ENCODE data around the gene TMIGD1. TPM values are rescaled to one million over a fixed set of nuclear protein-coding genes. Genes with fewer than 3 reads are reported as not detected.

TMIGD1 gene
- total RNA-seq, 2 experiments from 2014 or later: not detected

GRCh38 chr17:30380643-30381339, 46.9 kb upstream of the TMIGD1 start:
- Mint-ChIP-seq H3K9me3 (no peaks in the 10 kb centered on the region), H3K27ac (no peak overlapping the region), H3K36me3 (ENCODE audit: low read depth) (peaks cover 12% of the 10 kb centered on the region), H3K27me3 (no peaks in the 10 kb centered on the region), H3K4me3 (peak overlapping the region; percentile 86), H3K4me1 (ENCODE audit: low read depth) (peaks cover 69% of the 10 kb centered on the region)
- no peak for DNase-seq
- no peaks in the 10 kb centered on the region for H3K9me3 ChIP-seq (ENCODE audit: control insufficient read depth in 1 of 2, insufficient read depth in 1 of 2, low read length in 2 of 2)
- ATAC-seq (ENCODE audit: poor library complexity): no peak
- peak overlapping the region; percentile 78 for H3K4me3 ChIP-seq (ENCODE audit: low read length)
- ChIA-PET POLR2A (interaction anchor here (0.9 to 3.5 kb wide), 2 partner anchors 16 to 17 kb away, joined by 3 to 15 read pairs; no protein-coding TSS in a partner anchor), CTCF (interaction anchor here (1.0 to 2.5 kb wide), 2 partner anchors 40 to 45 kb away, joined by 3 to 12 read pairs; no protein-coding TSS in a partner anchor)
- peaks cover 38% of the 10 kb centered on the region for H3K4me1 ChIP-seq (ENCODE audit: insufficient read depth, low read length)
- intact Hi-C loops (cut with DNase I, micrococcal nuclease): no loop called here
- H3K36me3 ChIP-seq (ENCODE audit: insufficient read depth, low read length): peaks cover 8% of the 10 kb centered on the region
- H3K27me3 ChIP-seq (ENCODE audit: control insufficient read depth in 1 of 2, insufficient read depth in 2 of 2, low read length in 2 of 2): no peaks in the 10 kb centered on the region
- TF ChIP-seq, protein P1, sequence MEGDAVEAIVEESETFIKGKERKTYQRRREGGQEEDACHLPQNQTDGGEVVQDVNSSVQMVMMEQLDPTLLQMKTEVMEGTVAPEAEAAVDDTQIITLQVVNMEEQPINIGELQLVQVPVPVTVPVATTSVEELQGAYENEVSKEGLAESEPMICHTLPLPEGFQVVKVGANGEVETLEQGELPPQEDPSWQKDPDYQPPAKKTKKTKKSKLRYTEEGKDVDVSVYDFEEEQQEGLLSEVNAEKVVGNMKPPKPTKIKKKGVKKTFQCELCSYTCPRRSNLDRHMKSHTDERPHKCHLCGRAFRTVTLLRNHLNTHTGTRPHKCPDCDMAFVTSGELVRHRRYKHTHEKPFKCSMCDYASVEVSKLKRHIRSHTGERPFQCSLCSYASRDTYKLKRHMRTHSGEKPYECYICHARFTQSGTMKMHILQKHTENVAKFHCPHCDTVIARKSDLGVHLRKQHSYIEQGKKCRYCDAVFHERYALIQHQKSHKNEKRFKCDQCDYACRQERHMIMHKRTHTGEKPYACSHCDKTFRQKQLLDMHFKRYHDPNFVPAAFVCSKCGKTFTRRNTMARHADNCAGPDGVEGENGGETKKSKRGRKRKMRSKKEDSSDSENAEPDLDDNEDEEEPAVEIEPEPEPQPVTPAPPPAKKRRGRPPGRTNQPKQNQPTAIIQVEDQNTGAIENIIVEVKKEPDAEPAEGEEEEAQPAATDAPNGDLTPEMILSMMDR (IDR thresholded peaks at IDR 0.05): no peak
- no peak overlapping the region for H3K27ac ChIP-seq (ENCODE audit: low read depth in 1 of 2, low read length in 2 of 2)

DNA sequence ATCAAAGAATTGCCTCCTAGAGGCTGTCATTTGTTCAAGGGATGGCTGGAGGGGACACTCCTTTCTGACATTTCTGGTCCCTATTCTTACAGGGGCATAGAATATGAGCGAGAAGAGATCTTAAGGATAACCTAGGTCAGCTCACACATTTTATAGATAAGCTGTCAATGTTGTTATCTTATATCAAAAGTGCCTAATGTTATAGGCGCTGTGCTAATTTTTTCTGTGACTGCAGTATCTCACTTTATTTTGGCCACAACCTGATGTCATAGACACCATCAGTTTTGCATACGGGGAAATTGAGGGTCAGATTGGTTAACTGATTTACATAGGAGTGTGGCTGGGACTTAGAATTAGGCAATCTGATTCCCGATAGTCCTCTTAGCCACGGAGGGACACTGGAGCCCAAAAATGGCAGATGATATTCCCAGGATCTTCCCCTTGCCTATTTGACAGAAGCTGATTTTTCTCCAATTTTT, 46.1 kb upstream of the TMIGD1 start:
- Histone ChIP-seq H3K4me1 (ENCODE audit: insufficient read depth, low read length) (peaks cover 38% of the 10 kb centered on the region), H3K4me3 (ENCODE audit: low read length) (peak overlapping the region; percentile 78), H3K9me3 (ENCODE audit: control insufficient read depth in 1 of 2, insufficient read depth in 1 of 2, low read length in 2 of 2) (no peaks in the 10 kb centered on the region), H3K27me3 (ENCODE audit: control insufficient read depth in 1 of 2, insufficient read depth in 2 of 2, low read length in 2 of 2) (no peaks in the 10 kb centered on the region), H3K36me3 (ENCODE audit: insufficient read depth, low read length) (no peaks in the 10 kb centered on the region), H3K27ac (ENCODE audit: low read depth in 1 of 2, low read length in 2 of 2) (no peak overlapping the region)
- no peaks in the 10 kb centered on the region for H3K9me3 Mint-ChIP-seq
- no peaks in the 10 kb centered on the region for H3K27me3 Mint-ChIP-seq
- ATAC-seq (ENCODE audit: poor library complexity): no peak
- intact Hi-C loops (cut with DNase I, micrococcal nuclease): loop anchor here (2.0 to 10.0 kb wide), 7 partner anchors 17 to 448 kb away; partner anchors contain the start of genes CRLF3 (in 1 of the 2), GOSR1 (in 1 of the 2), NSRP1 (in 1 of the 2) and SSH2 (in 1 of the 2)
- H3K27ac Mint-ChIP-seq: peak overlapping the region; percentile 48
- DNase-seq: peak in 3 of 14 experiments; percentile 18 to 37 (median 34)
- peaks cover 69% of the 10 kb centered on the region for H3K4me1 Mint-ChIP-seq (ENCODE audit: low read depth)
- H3K36me3 Mint-ChIP-seq (ENCODE audit: low read depth): peaks cover 6% of the 10 kb centered on the region
- ChIA-PET POLR2A (interaction anchor here (0.9 to 3.5 kb wide), 4 partner anchors 11 to 56 kb away, joined by 3 to 15 read pairs (median 4); no protein-coding TSS in a partner anchor), CTCF (interaction anchor here (2.5 kb wide), 1 partner anchor 44 kb away, joined by 12 read pairs; no protein-coding TSS in a partner anchor)
- TF ChIP-seq, protein P1 (IDR thresholded peaks at IDR 0.05): no peak
- H3K4me3 Mint-ChIP-seq: peak overlapping the region; percentile 86

- peaks cover 38% of the 10 kb centered on the region for H3K4me1 ChIP-seq (ENCODE audit: insufficient read depth, low read length)
- H3K36me3 Mint-ChIP-seq (ENCODE audit: low read depth): peaks cover 6% of the 10 kb centered on the region
- ChIA-PET POLR2A (interaction anchor here (0.6 to 3.5 kb wide), 7 partner anchors 8 to 513 kb away, joined by 3 to 15 read pairs (median 4); partner anchors contain the start of gene SSH2), CTCF (interaction anchor here (2.5 kb wide), 1 partner anchor 43 kb away, joined by 12 read pairs; no protein-coding TSS in a partner anchor)
- H3K27ac ChIP-seq (ENCODE audit: low read depth in 1 of 2, low read length in 2 of 2): peak overlapping the region in 1 of 2 donors; percentile 82
- DNase-seq: peak in 10 of 14 experiments; percentile 5 to 51 (median 26)
- ATAC-seq (ENCODE audit: poor library complexity): no peak
- H3K4me3 Mint-ChIP-seq: peak overlapping the region; percentile 86
- H3K9me3 Mint-ChIP-seq: no peaks in the 10 kb centered on the region
- TF ChIP-seq, protein P1 (IDR thresholded peaks at IDR 0.05): no peak
- H3K27me3 Mint-ChIP-seq: no peaks in the 10 kb centered on the region
- peaks cover 69% of the 10 kb centered on the region for H3K4me1 Mint-ChIP-seq (ENCODE audit: low read depth)
- H3K4me3 ChIP-seq (ENCODE audit: low read length): peak overlapping the region; percentile 78
- H3K27ac Mint-ChIP-seq: peak overlapping the region; percentile 48
- no peaks in the 10 kb centered on the region for H3K36me3 ChIP-seq (ENCODE audit: insufficient read depth, low read length)
- intact Hi-C loops (cut with DNase I, micrococcal nuclease): loop anchor here (2.0 to 10.0 kb wide), 7 partner anchors 17 to 447 kb away; partner anchors contain the start of genes CRLF3 (in 1 of the 2), GOSR1 (in 1 of the 2), NSRP1 (in 1 of the 2) and SSH2 (in 1 of the 2)
- no peaks in the 10 kb centered on the region for H3K9me3 ChIP-seq (ENCODE audit: control insufficient read depth in 1 of 2, insufficient read depth in 1 of 2, low read length in 2 of 2)
- H3K27me3 ChIP-seq (ENCODE audit: control insufficient read depth in 1 of 2, insufficient read depth in 2 of 2, low read length in 2 of 2): no peaks in the 10 kb centered on the region
Observed at GRCh38 chr17:30379303-30379902, 45.5 kb upstream of the TMIGD1 start.
